Measurements from ENCODE around the gene STARD13. TPM values are rescaled to one million over a fixed set of nuclear protein-coding genes. Genes with fewer than 3 reads are reported as not detected.

STARD13 gene
- total RNA-seq, 1 experiment from 2014 or later, result 2.1 TPM

- no peak overlapping the region for H2BK120ac ChIP-seq (ENCODE audit: low read depth, low read length, poor library complexity, severe bottlenecking)
- H3K23ac ChIP-seq (ENCODE audit: insufficient read length, low read depth, low read length), result no peak overlapping the region
- no peak overlapping the region for H4K5ac ChIP-seq (ENCODE audit: insufficient read length, low read depth, low read length)
- no peak overlapping the region for H4K8ac ChIP-seq (replicated peaks; ENCODE audit: insufficient read length, low read depth, low read length)
- Mint-ChIP-seq H3K9me3 (peaks cover 5 to 7% of the 10 kb centered on the region in 2 experiments), H3K36me3 (ENCODE audit: insufficient read depth in 1 of 3, low read depth in 3 of 3) (peaks cover 2 to 10% (median 7%) of the 10 kb centered on the region in 3 experiments; a peak in 6 of 7 replicates), H3K4me3 (no peak overlapping the region), H3K27me3 (ENCODE audit: low read depth) (no peaks in the 10 kb centered on the region), H3K4me1 (no peaks in the 10 kb centered on the region), H3K27ac (no peak overlapping the region)
- H3K79me2 ChIP-seq (ENCODE audit: insufficient read depth, low read length), result no peaks in the 10 kb centered on the region
- no peak overlapping the region for H3T11ph ChIP-seq (ENCODE audit: low read length)
- H3K27me3 ChIP-seq (ENCODE audit: insufficient read depth, low read length), result no peaks in the 10 kb centered on the region
- no peak overlapping the region for H2BK12ac ChIP-seq (ENCODE audit: insufficient read length, low read depth, low read length)
- H3K9ac ChIP-seq (ENCODE audit: extremely low read depth, insufficient read length, low read length), result no peak overlapping the region
- H3K14ac ChIP-seq (ENCODE audit: insufficient read depth, low read length), result no peak overlapping the region
- H2BK15ac ChIP-seq (ENCODE audit: low read depth, low read length), result no peak overlapping the region
- no CpG with 5 or more reads among the region's 3 CpGs for WGBS (ENCODE audit: extremely low coverage, insufficient read length, low lambda C conversion rate)
- H3K4ac ChIP-seq (ENCODE audit: low read depth, low read length), result no peak overlapping the region
- H2AFZ ChIP-seq (ENCODE audit: low read length), result no peak overlapping the region
- H3K9me3 ChIP-seq (ENCODE audit: control insufficient read depth, low read depth, low read length), result no peaks in the 10 kb centered on the region
- no peaks in the 10 kb centered on the region for H3K23me2 ChIP-seq (ENCODE audit: insufficient read length, low read depth, low read length, poor library complexity, severe bottlenecking)
- H4K20me1 ChIP-seq (ENCODE audit: control insufficient read depth, insufficient read depth, insufficient read length), result no peaks in the 10 kb centered on the region
- H2BK5ac ChIP-seq (ENCODE audit: insufficient read length, low read length), result no peak overlapping the region
- no peak overlapping the region for H2BK20ac ChIP-seq (ENCODE audit: low read depth, low read length, poor library complexity, severe bottlenecking)
- H3K27ac ChIP-seq (ENCODE audit: insufficient read length, low read depth, low read length), result no peak overlapping the region
- no peak overlapping the region for H3K56ac ChIP-seq (ENCODE audit: insufficient read length, low read depth, low read length)
- H3K4me1 ChIP-seq (ENCODE audit: insufficient read depth, low read length), result no peaks in the 10 kb centered on the region
- no peak overlapping the region for H3K18ac ChIP-seq (ENCODE audit: insufficient read length, low read depth, low read length)
- H4K91ac ChIP-seq (ENCODE audit: insufficient read length, low read depth, low read length), result no peak overlapping the region
- no peak overlapping the region for H3K4me2 ChIP-seq (ENCODE audit: insufficient read depth, insufficient read length, low read length)
- no peaks in the 10 kb centered on the region for H3K79me1 ChIP-seq (ENCODE audit: insufficient read depth, low read depth, low read length, poor library complexity, severe bottlenecking)
- H2AK5ac ChIP-seq (ENCODE audit: insufficient read length, low read length), result no peak overlapping the region
- no peak for TF ChIP-seq CTCF (conservative IDR thresholded peaks at IDR 0.05)
- DNase-seq, result no peak
These were observed 151.3 kb downstream of the STARD13 start for GRCh38 chr13:33134213-33134612.

Measured in H9 (cell line).